Measurements from ENCODE around the gene GRIK3. TPM values are rescaled to one million over a fixed set of nuclear protein-coding genes. Genes with fewer than 3 reads are reported as not detected.
"Not testable (repeated sequence)": the region's sequence is repeated elsewhere in the genome, so short reads cannot be mapped to it uniquely, and the experiment has no call there.

Gene GRIK3
- total and polyA plus RNA-seq, 2 of the 8 experiments (the other 6 are each of a cell fraction or from before 2014, with no cell fraction given): 2.1 to 3.4 TPM

DNA sequence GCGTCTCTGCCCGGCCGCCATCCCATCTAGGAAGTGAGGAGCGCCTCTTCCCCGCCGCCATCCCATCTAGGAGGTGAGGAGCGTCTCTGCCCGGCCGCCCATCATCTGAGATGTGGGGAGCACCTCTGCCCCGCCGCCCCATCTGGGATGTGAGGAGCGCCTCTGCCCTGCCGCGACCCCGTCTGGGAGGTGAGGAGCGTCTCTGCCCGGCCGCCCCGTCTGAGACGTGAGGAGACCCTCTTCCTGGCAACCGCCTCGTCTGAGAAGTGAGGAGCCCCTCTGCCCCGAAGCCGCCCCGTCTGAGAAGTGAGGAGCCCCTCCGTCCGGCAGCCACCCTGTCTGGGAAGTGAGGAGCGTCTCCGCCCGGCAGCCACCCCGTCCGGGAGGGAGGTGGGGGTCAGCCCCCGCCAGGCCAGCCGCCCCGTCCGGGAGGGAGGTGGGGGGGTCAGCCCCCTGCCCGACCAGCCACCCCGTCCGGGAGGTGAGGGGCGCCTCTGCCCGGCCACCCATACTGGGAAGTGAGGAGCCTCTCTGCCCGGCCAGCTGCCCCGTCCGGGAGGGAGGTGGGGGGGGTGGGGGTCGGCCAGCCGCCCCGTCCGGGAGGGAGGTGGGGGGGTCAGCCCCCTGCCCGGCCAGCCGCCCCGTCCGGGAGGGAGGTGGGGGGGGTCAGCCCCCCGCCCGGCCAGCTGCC lies 46.1 kb upstream of the GRIK3 start:
- H3K4me3 ChIP-seq (ENCODE audit: extremely low read depth in 1 of 4, insufficient read depth in 2 of 4, low read depth in 3 of 4, low read length in 4 of 4); H4K8ac ChIP-seq (ENCODE audit: extremely low read depth, insufficient read depth, low read length); H4K5ac ChIP-seq (ENCODE audit: insufficient read length, low read depth, low read length); FAIRE-seq; H4K20me1 ChIP-seq (replicated peaks in 1 of 2; ENCODE audit: control insufficient read depth in 1 of 2, insufficient read depth in 2 of 2, low read length in 2 of 2); H3K9ac ChIP-seq (replicated peaks in 1 of 4; ENCODE audit: extremely low read depth in 1 of 4, low read depth in 3 of 4, low read length in 3 of 4); H3K79me2 ChIP-seq (ENCODE audit: control insufficient read depth in 1 of 2, insufficient read depth in 2 of 2, low read length in 2 of 2); H3K4ac ChIP-seq (replicated peaks; ENCODE audit: insufficient read length, low read depth, low read length); H2AFZ ChIP-seq (ENCODE audit: low read length); H2BK5ac ChIP-seq (ENCODE audit: low read depth, low read length); H3K27me3 ChIP-seq (replicated peaks in 1 of 4; ENCODE audit: control insufficient read depth in 3 of 4, extremely low read depth in 1 of 4, insufficient read depth in 3 of 4, low read length in 3 of 4); H3K23ac ChIP-seq (ENCODE audit: insufficient read length); H2BK20ac ChIP-seq (ENCODE audit: low read length); H3K4me1 ChIP-seq (replicated peaks in 1 of 4; ENCODE audit: control insufficient read depth in 3 of 4, insufficient read depth in 4 of 4, low read length in 3 of 4); H2BK12ac ChIP-seq (ENCODE audit: low read depth, low read length); H3K18ac ChIP-seq (ENCODE audit: extremely low read depth, low read length); H2BK120ac ChIP-seq (replicated peaks; ENCODE audit: low read depth, low read length); H3K27ac ChIP-seq (ENCODE audit: low read depth, low read length); H3K14ac ChIP-seq (ENCODE audit: insufficient read length); H2AK5ac ChIP-seq (ENCODE audit: low read depth, low read length); H2BK15ac ChIP-seq (ENCODE audit: low read length); H3K23me2 ChIP-seq (ENCODE audit: low read depth, low read length); H3K79me1 ChIP-seq (ENCODE audit: low read depth, low read length); CTCF ChIA-PET (ENCODE audit: partially characterized antibody); DNase-seq (ENCODE audit: low read depth in 1 of 2, low spot score in 2 of 2); H3K4me2 ChIP-seq (ENCODE audit: insufficient read depth in 1 of 2, low read depth in 2 of 2, low read length in 2 of 2); POLR2A ChIA-PET (ENCODE audit: partially characterized antibody); H4K91ac ChIP-seq (replicated peaks; ENCODE audit: insufficient read length, low read length); H3K36me3 ChIP-seq (ENCODE audit: control insufficient read depth in 2 of 4, insufficient read depth in 4 of 4, low read length in 3 of 4); H3K56ac ChIP-seq (replicated peaks; ENCODE audit: insufficient read length, low read depth, low read length): not testable (repeated sequence)
- WGBS, 2 experiments (ENCODE audit: extremely low coverage in 1 of 2, insufficient coverage in 1 of 2, insufficient read length in 1 of 2, insufficient replicate concordance in 2 of 2, low coverage in 1 of 2, low lambda C conversion rate in 2 of 2, missing lambda C conversion rate in 1 of 2): 90% methylated on average over 12 of the region's 54 CpGs; no CpG with 5 or more reads in 1 of the 2 experiments
- peaks cover 7 to 12% of the 10 kb centered on the region in 2 experiments; a peak in 1 of 4 replicates for H3K9me3 ChIP-seq (ENCODE audit: insufficient read depth in 2 of 2, low read depth in 1 of 2, low read length in 1 of 2)
